ENCODE measurements around the gene WIPF1.

The WIPF1 gene

DNA sequence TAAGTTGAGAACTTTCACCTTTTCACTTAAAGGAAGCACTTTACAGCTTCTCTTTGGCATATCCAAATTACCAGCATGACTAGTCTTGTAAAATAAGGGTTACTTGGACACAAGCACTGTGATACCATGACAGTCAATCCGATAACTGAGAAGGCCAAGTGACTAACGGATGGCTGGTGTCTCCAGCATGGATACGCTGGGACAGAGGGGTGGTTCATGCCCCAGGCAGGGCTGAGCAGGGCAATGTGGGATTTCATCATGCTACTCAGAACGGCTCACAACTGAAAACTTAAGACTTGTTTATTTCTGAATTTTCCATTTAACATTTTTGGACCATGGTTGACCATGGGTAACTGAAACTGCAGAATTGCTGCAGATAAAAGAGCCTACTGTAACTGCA is 67.7 kb downstream of the WIPF1 start:
- no peak for DNase-seq

DNA sequence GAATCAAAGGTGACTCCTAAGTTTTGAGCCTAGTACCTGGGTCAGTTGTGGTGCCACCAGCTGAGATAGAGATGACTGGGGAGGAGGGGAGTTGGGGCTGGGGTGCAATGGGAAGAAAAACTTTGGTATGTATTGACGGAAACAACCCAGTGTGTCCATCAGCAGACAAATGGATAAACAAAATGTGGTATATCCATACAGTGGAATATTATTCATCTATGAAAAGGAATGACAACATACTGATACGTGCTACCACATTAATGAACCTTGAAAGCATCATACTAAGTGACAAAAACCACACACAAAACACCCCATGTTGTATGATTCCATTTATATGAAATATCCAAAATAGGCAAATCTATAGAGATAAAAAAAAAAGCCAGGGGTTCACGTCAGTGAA is 69.6 kb downstream of the WIPF1 start:
- DNase-seq = no peak

DNA sequence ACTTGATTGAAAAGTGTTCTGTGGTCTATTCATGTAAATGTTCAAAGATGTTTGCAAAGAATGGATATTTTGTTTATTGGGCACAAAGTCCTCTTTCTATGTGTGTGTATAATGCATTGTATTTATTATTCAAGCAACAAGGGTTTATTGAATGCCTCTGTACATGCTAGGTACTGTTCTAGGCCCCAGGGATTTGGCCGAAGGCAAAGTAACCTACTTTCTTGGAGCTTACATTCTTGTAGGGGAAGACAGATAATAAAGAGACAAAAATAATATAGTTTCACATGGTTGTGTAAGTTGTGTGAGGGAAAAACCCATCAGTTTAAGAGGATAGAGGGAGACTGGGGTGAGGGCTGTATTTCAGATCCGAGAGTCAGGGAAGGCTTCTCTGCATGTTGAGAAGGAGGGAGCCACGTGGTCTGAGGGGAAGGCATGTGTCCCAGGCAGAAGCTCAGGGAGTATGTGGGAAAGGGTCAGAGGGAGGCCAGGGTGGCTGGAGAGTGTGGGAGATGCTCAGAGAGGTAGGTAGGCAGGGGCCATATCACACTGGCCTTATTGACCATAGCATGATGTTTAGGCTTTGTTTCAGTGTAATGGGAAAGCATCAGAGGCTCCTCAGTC is 70.4 kb downstream of the WIPF1 start:
- no peak for DNase-seq

DNA sequence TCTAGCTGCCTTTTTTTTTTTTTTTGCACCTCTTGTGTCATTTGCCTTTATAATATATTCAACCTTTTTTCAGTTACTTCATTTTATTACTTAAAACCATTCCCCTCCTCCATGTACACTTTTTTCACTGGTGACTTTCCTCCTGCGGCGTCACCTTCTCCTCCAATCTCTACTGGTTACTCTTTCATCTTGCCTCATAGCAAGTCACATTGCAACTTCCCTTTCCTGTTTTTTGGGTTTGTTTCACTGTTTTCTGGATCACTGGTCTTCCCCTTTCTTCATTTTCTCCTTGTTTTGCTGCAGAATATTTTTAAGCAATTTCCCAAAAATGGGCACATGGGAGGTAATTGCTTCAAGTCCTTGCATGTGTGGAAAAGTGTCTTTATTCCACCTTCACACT is 73.1 kb downstream of the WIPF1 start:
- no peak for DNase-seq

DNA sequence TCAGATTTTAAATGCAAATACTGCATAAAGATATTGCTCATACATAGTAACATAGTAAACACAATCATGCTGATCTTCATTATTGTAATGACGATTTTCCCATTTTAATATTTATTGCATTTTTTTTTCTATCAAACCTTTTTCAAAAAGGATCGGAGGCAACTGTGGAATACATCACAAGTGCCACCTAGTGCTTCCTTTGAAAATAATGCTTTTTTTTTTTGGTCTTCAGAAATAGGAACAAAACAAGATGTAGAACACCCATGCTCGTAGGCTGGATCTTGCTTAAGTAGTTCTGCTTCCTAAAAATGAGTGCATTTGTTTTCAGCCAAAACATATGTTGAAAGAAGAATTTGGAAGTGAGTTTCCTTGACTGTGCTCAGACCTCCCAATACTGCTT is 75.1 kb downstream of the WIPF1 start:
- DNase-seq = no peak

DNA sequence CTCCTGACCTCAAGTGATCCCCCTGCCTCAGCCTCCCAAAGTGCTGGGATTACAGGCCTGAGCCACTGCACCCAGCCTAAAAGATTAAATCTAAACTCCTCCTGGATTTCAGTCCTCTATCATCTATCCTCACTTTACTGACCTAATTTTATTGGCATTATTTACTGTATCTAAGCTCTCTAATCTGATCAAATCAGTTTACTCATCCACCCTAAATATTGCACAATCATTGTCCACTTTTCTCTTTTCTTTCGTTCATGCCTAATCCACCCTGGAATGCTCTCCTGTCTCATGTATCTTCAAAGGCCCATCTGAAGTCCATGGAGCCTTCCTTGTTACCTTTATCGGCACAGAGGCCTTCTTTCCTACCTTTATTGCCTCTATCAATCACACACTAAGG is 79.2 kb downstream of the WIPF1 start:
- no peak for DNase-seq

DNA sequence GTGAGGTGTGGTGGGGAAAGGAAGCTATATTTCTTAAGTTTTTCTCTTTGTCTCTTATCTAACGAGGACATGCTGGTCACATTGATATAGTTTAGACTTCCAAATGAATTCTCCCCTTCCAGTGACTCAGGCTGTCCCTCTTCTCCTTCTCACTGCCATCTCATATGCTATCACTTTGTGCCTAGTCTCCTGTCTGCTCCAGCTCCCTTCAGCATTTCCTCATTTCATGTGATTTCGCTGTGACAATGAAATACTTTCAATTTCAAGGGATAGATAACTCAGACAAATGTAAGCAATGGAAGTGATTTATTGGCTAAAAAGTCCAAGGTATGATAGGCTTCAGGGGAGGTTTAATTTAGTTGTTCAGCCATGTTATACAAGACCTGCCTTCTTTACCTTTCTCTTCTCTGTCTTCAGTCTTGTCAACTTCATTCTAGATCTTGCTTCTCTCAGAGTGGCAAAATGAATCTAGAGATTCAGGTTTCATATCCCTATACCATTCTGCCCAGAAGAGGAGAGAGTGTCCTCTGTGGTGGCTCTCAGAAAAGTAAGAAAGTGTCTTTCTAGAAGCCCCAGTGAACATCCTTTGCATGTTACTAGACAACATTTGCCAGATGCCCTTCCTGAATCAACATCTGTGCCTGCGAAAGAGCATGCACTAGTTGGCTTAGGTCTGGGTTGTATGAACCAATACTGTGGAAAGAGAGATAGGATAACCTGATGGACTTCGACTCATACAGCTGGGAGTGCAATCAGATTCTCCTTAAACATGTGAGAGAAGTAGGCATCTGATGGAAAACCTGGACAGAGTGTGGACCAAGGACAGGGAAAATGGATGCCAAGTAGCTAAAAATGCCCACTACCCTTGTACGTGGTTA is 80.9 kb downstream of the WIPF1 start:
- no peak for DNase-seq

DNA sequence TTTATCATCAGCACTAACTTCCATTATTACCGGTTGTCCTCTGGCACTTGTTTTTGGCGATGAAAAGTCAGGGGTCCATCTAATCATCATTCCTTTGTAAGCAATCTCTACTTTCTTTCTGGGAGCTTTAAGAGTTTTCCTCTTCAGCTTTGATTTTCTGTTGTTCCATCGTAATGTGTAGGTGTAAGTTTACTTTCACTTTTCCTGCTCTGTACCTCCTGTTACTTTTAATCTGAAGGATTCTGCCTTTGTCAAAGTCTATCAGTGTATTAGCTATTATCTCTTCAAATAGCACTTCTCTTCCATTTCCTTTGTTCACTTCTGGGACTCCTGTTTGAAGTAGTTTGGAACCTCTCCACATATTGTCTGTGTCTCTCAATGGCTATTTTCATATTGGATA is 85.3 kb downstream of the WIPF1 start:
- DNase-seq = no peak

DNA sequence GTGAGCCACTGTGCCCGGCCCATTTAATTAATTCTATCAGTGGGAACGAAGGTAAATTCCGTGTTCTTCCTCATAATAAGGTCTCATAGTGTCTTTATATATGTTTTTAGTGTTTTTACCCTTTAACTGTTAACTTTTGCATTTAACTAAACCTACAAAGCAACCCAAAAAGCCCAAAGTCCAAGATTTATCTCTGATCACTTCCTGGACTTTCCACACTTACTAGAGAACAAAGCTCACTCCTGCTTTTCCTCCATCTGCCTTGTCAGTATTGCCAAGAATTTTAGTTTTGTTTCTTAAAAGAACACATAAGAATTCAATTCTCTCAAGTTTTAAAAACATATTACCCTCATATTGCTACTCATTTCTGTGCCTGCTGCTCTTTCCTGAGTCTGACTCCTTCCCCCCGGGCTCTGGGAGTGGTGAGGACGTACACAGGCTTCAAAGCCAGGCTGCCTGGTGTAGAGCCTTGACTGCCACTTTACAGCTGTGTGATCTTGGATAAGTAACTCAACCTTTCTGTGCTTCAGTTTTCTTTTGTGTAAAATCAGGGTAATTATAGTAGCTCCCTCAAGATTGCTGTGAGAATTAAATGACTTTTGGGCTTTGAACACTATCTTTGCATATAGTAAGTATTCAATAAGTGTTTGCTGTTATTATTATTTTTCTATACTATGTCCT is 85.9 kb downstream of the WIPF1 start:
- DNase-seq = no peak

DNA sequence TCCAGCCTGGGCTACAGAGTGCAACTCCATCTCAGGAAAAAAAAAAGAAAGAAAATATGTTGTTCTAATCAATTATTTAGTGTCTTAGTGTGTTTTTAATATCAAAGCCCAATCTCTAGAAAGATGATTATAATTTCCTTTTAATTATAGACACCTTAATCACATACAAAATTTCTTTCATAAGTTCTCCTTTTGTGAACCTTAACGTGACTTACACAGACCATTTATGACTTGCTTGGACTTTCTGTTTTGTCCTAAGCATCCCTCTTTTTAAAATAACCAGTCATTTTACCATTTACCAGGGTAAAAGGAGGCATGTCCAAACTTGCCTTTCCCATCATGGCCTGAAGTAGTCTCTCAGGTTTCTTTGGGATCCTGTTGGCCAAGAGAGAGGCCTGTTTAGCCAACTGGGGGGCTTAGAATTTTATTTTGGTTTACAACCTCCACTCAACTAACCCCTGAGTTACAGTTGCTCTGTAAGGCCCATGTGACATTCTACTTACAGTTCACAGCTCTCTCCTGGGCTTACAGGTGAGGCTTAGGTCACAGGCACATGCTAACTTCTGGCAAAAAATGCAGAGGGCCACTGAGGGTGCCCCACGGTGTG is 86.9 kb downstream of the WIPF1 start:
- DNase-seq = no peak
